H1 (cell line): ENCODE measurements around the gene KCNJ3. TPM values are rescaled to one million over a fixed set of nuclear protein-coding genes. Genes with fewer than 3 reads are reported as not detected.

Experiments
- CTCF ChIA-PET: fragments of 300-600 bp; sonication (Branson Sonifier 250); formaldehyde crosslinking; loops from one replicate; lab custom pipeline; 2021; ENCODE audit not compliant: partially characterized antibody; lab: Charles Lee
- POLR2A ChIA-PET: fragments of 300-600 bp; sonication (Branson Sonifier 250); formaldehyde crosslinking; loops from one replicate; lab custom pipeline; 2021; ENCODE audit warnings: inconsistent platforms; ENCODE audit not compliant: partially characterized antibody; lab: Charles Lee
- DNase-seq, 2 experiments: peaks; one replicate each; pipeline versions ENCODE4 v3.0.0 to v3.0.0-alpha.2; 2010 to 2022; ENCODE audit warnings: low spot score in 2 of 2, low read depth in 1 of 2, mixed read lengths in 1 of 2
- FAIRE-seq: peaks from 2 replicates; lab custom pipeline; 2011; peaks lifted over from hg19 to GRCh38; lab: Jason Lieb, UNC
- H2AFZ ChIP-seq: 2 replicates; pipeline ENCODE4 v1.8.1; 2012; ENCODE audit warnings: low read length, inconsistent platforms
- H2AK5ac ChIP-seq: 2 replicates; pipeline ENCODE4 v1.6.1; 2013; ENCODE audit warnings: low read depth, low read length
- H2BK120ac ChIP-seq: replicated peaks from 2 replicates; pipeline ENCODE3; 2013; ENCODE audit warnings: low read depth, low read length, inconsistent platforms
- H2BK12ac ChIP-seq: 2 replicates; pipeline ENCODE4 v1.6.1; 2013; ENCODE audit warnings: low read depth, low read length
- H2BK15ac ChIP-seq: 2 replicates; pipeline ENCODE4 v1.6.1; 2013; ENCODE audit warnings: low read length
- H2BK20ac ChIP-seq: 2 replicates; pipeline ENCODE4 v1.6.1; 2013; ENCODE audit warnings: low read length
- H2BK5ac ChIP-seq: 2 replicates; pipeline ENCODE4 v1.6.1; 2013; ENCODE audit warnings: low read depth, low read length
- H3K14ac ChIP-seq: 2 replicates; pipeline ENCODE4 v1.6.1; 2013; ENCODE audit warnings: inconsistent platforms; ENCODE audit not compliant: insufficient read length
- H3K18ac ChIP-seq: 2 replicates; pipeline ENCODE4 v1.6.1; 2013; ENCODE audit warnings: low read length; ENCODE audit errors: extremely low read depth
- H3K23ac ChIP-seq: 2 replicates; pipeline ENCODE4 v1.6.1; 2013; ENCODE audit warnings: inconsistent platforms; ENCODE audit not compliant: insufficient read length
- H3K23me2 ChIP-seq: 2 replicates; pipeline ENCODE4 v1.6.1; 2013; ENCODE audit warnings: low read depth, low read length
- H3K27ac ChIP-seq: 2 replicates; pipeline ENCODE4 v1.6.1; 2011; ENCODE audit warnings: low read depth, low read length, inconsistent platforms
- H3K27me3 ChIP-seq, 4 experiments: replicated peaks in 1 of 4; 1 replicate in 1 of 4; 2 replicates in 3 of 4; pipeline versions ENCODE4 v1.6.1 to v1.8.1; 2011 to 2013; ENCODE audit warnings: low read length in 3 of 4, mild to moderate bottlenecking in 3 of 4, inconsistent platforms in 2 of 4, mixed read lengths in 2 of 4, moderate library complexity in 1 of 4; ENCODE audit not compliant: control insufficient read depth in 3 of 4, insufficient read depth in 3 of 4; ENCODE audit errors: extremely low read depth in 1 of 4
- H3K36me3 ChIP-seq, 4 experiments: 2 replicates each; pipeline versions ENCODE4 v1.6.1 to v1.8.1; 2011 to 2013; ENCODE audit warnings: mild to moderate bottlenecking in 4 of 4, low read length in 3 of 4, moderate library complexity in 2 of 4, control low read depth in 1 of 4, inconsistent platforms in 1 of 4; ENCODE audit not compliant: insufficient read depth in 4 of 4, control insufficient read depth in 2 of 4
- H3K4ac ChIP-seq: replicated peaks from 2 replicates; pipeline ENCODE3; 2013; ENCODE audit warnings: low read length, low read depth, mixed read lengths, inconsistent platforms; ENCODE audit not compliant: insufficient read length
- H3K4me1 ChIP-seq, 4 experiments: replicated peaks in 1 of 4; 1 replicate in 1 of 4; 2 replicates in 3 of 4; pipeline versions ENCODE4 v1.6.1 to v1.8.1; 2011 to 2013; ENCODE audit warnings: low read length in 3 of 4, inconsistent platforms in 2 of 4, mixed read lengths in 1 of 4; ENCODE audit not compliant: insufficient read depth in 4 of 4, control insufficient read depth in 3 of 4
- H3K4me2 ChIP-seq, 2 experiments: 2 replicates each; pipeline versions ENCODE4 v1.6.1 to v1.8.1; 2011 to 2013; ENCODE audit warnings: low read depth in 2 of 2, low read length in 2 of 2, control low read depth in 1 of 2, inconsistent platforms in 1 of 2, mild to moderate bottlenecking in 1 of 2; ENCODE audit not compliant: insufficient read depth in 1 of 2
- H3K4me3 ChIP-seq, 4 experiments: fragments of 200-600, 300-600 bp in 1 of 4; sonication (generic), shearing (Covaris generic), sonication (Bioruptor Twin) in 1 of 4; 2 replicates each; pipeline versions ENCODE4 v1.5.1 to v1.8.1; 2011 to 2016; ENCODE audit warnings: low read length in 4 of 4, low read depth in 3 of 4, control low read depth in 2 of 4, inconsistent platforms in 2 of 4, mild to moderate bottlenecking in 2 of 4, mixed read lengths in 1 of 4, moderate library complexity in 1 of 4; ENCODE audit not compliant: insufficient read depth in 2 of 4; ENCODE audit errors: extremely low read depth in 1 of 4
- H3K56ac ChIP-seq: replicated peaks from 2 replicates; pipeline ENCODE3; 2013; ENCODE audit warnings: low read depth, mild to moderate bottlenecking, mixed read lengths, low read length, inconsistent platforms; ENCODE audit not compliant: insufficient read length
- H3K79me1 ChIP-seq: 2 replicates; pipeline ENCODE4 v1.6.1; 2013; ENCODE audit warnings: low read depth, low read length, control low read depth
- H3K79me2 ChIP-seq, 2 experiments: 2 replicates each; pipeline versions ENCODE4 v1.6.1 to v1.8.1; 2012 to 2013; ENCODE audit warnings: low read length in 2 of 2, mild to moderate bottlenecking in 2 of 2, inconsistent platforms in 1 of 2; ENCODE audit not compliant: insufficient read depth in 2 of 2, control insufficient read depth in 1 of 2
- H3K9ac ChIP-seq, 4 experiments: replicated peaks in 1 of 4; 1 replicate in 1 of 4; 2 replicates in 3 of 4; pipeline versions ENCODE4 v1.6.1 to v1.8.1; 2011 to 2013; ENCODE audit warnings: low read depth in 3 of 4, low read length in 3 of 4, control low read depth in 2 of 4, mild to moderate bottlenecking in 2 of 4, moderate library complexity in 2 of 4, inconsistent platforms in 1 of 4; ENCODE audit errors: extremely low read depth in 1 of 4
- H3K9me3 ChIP-seq, 2 experiments: 2 replicates each; pipeline versions ENCODE4 v1.6.1 to v1.8.1; 2012 to 2013; ENCODE audit warnings: mild to moderate bottlenecking in 2 of 2, moderate library complexity in 2 of 2, control low read depth in 1 of 2, inconsistent platforms in 1 of 2, low read depth in 1 of 2, low read length in 1 of 2, mixed read lengths in 1 of 2; ENCODE audit not compliant: insufficient read depth in 2 of 2
- H4K20me1 ChIP-seq, 2 experiments: replicated peaks in 1 of 2; 2 replicates each; pipeline versions ENCODE3 to v1.8.1; 2011 to 2013; ENCODE audit warnings: inconsistent platforms in 2 of 2, low read length in 2 of 2, mild to moderate bottlenecking in 1 of 2; ENCODE audit not compliant: insufficient read depth in 2 of 2, control insufficient read depth in 1 of 2
- H4K5ac ChIP-seq: 2 replicates; pipeline ENCODE4 v1.6.1; 2013; ENCODE audit warnings: low read length, low read depth, mixed read lengths, inconsistent platforms; ENCODE audit not compliant: insufficient read length
- H4K8ac ChIP-seq: 2 replicates; pipeline ENCODE4 v1.8.0; 2013; ENCODE audit warnings: mild to moderate bottlenecking, moderate library complexity, low read length, inconsistent platforms; ENCODE audit not compliant: insufficient read depth; ENCODE audit errors: extremely low read depth
- H4K91ac ChIP-seq: replicated peaks from 2 replicates; pipeline ENCODE3; 2013; ENCODE audit warnings: low read length, mixed read lengths, inconsistent platforms; ENCODE audit not compliant: insufficient read length
- BRCA1 ChIP-seq: IDR thresholded peaks from 2 replicates; pipeline ENCODE4 v1.6.1; 2012; ENCODE audit warnings: low read depth, low read length, improper control_type of control experiment
- CBX8 ChIP-seq: fragments of 300-800, 300-1000 bp; sonication (generic); IDR thresholded peaks from 2 replicates; pipeline ENCODE4 v1.7.1; 2016; ENCODE audit warnings: low read depth, low read length, borderline replicate concordance
- CHD2 ChIP-seq: IDR thresholded peaks from 2 replicates; pipeline ENCODE4 v1.6.1; 2012; ENCODE audit warnings: low read length, improper control_type of control experiment
- CREB1 ChIP-seq: IDR thresholded peaks from 2 replicates; pipeline ENCODE4 v1.6.1; 2012; ENCODE audit warnings: inconsistent platforms
- CTCF ChIP-seq, 3 experiments: IDR thresholded peaks; 1 replicate in 2 of 3; 2 replicates in 1 of 3; pipeline versions ENCODE4 v1.5.1 to v1.6.1; 2011; ENCODE audit warnings: low read length in 3 of 3, mild to moderate bottlenecking in 3 of 3, inconsistent platforms in 2 of 3, low read depth in 1 of 3, moderate library complexity in 1 of 3; ENCODE audit not compliant: insufficient read depth in 1 of 3; ENCODE audit errors: control extremely low read depth in 1 of 3
- EGR1 ChIP-seq: IDR thresholded peaks from 2 replicates; pipeline ENCODE4 v1.6.1; 2011; ENCODE audit warnings: low read depth, low read length, borderline replicate concordance
- KDM4A ChIP-seq: IDR thresholded peaks from one replicate; pipeline ENCODE4 v1.7.1; 2012; ENCODE audit warnings: low read depth, mild to moderate bottlenecking, moderate library complexity, low read length, inconsistent platforms; ENCODE audit not compliant: severe bottlenecking
- KDM5A ChIP-seq: fragments of 200-600 bp; IDR thresholded peaks from 2 replicates; pipeline ENCODE4 v1.7.1; 2012; ENCODE audit warnings: mild to moderate bottlenecking, low read length, inconsistent platforms, mixed read lengths
- RNF2 ChIP-seq: fragments of 200-900, 300-1000 bp; sonication (generic); IDR thresholded peaks from 2 replicates; pipeline ENCODE4 v1.7.1; 2016; ENCODE audit warnings: borderline replicate concordance, low read depth, mild to moderate bottlenecking, antibody characterized with exemption, low read length; ENCODE audit not compliant: poor library complexity, severe bottlenecking; ENCODE audit errors: missing control alignments
- SAP30 ChIP-seq: fragments of 300-600 bp; sonication (generic); IDR thresholded peaks from 2 replicates; pipeline ENCODE4 v1.7.1; 2012; ENCODE audit warnings: low read length, moderate library complexity, mild to moderate bottlenecking, inconsistent platforms; ENCODE audit not compliant: insufficient read depth, insufficient replicate concordance
- TAF1 ChIP-seq: IDR thresholded peaks from 2 replicates; pipeline ENCODE4 v1.6.1; 2011; ENCODE audit warnings: mild to moderate bottlenecking, low read depth, low read length
- TBP ChIP-seq: IDR thresholded peaks from 2 replicates; pipeline ENCODE4 v1.6.1; 2011; ENCODE audit warnings: low read depth, low read length, improper control_type of control experiment
- YY1 ChIP-seq: IDR thresholded peaks from 2 replicates; pipeline ENCODE4 v1.6.1; 2011; ENCODE audit warnings: low read depth, mild to moderate bottlenecking, low read length
- WGBS, 2 experiments: shearing (Covaris generic) in 1 of 2; methylation state at CpG; one replicate each; pipeline versions ENCODE4 v1.1.6 to v1.1.7; 2013 to 2015; ENCODE audit warnings: low lambda C conversion rate in 2 of 2, mixed read lengths in 2 of 2, inconsistent platforms in 1 of 2, low coverage in 1 of 2, missing lambda C conversion rate in 1 of 2; ENCODE audit not compliant: insufficient replicate concordance in 2 of 2, insufficient coverage in 1 of 2, insufficient read length in 1 of 2; ENCODE audit errors: extremely low coverage in 1 of 2, missing lambda C conversion rate in 1 of 2; 5-methylcytosine and 5-hydroxymethylcytosine counted together
- polyA plus RNA-seq, 7 experiments: library from polyadenylated mRNA; depleted of rRNA in 3 of 7; stranded (reverse) in 5 of 7; unstranded in 2 of 7; fragments of >200 nt in 5 of 7; fragments of 200-250 nt in 2 of 7; gene quantifications; 1 replicate in 5 of 7; 2 replicates in 1 of 7; 4 replicates in 1 of 7; pipeline versions ENCODE4 v1.2.1 to v1.2.3, GENCODE V29; 2011 to 2013; ENCODE audit warnings: missing spikeins in 2 of 7, mixed read lengths in 2 of 7
- total RNA-seq: library from RNA; stranded (reverse); fragmentation: NEBNext Ultra II Directional; extraction: Animal tissue kit (Norgen Biotek cat#: 25700); gene quantifications from 2 replicates; pipeline ENCODE4 v1.2.1, GENCODE V29; 2021

The KCNJ3 gene
- total and polyA plus RNA-seq, 2 of the 8 experiments (the other 6 are each of a cell fraction or from before 2014, with no cell fraction given): 0.11 to 0.50 TPM

- H2AFZ ChIP-seq: no peak overlapping the region
- H4K20me1 ChIP-seq: no peaks in the 10 kb centered on the region
- H3K4me3 ChIP-seq: no peak overlapping the region
- no peak overlapping the region for H3K14ac ChIP-seq
- H3K9ac ChIP-seq: no peak overlapping the region
- no peak overlapping the region for H2BK5ac ChIP-seq
- H2AK5ac ChIP-seq: no peak overlapping the region
- H4K8ac ChIP-seq: no peak overlapping the region
- DNase-seq: no peak
- H3K79me1 ChIP-seq: no peaks in the 10 kb centered on the region
- no peak overlapping the region for H3K18ac ChIP-seq
- no peaks in the 10 kb centered on the region for H3K9me3 ChIP-seq
- H4K91ac ChIP-seq: no peak overlapping the region
- H2BK15ac ChIP-seq: no peak overlapping the region
- CTCF ChIA-PET: no interaction called here
- H2BK20ac ChIP-seq: no peak overlapping the region
- H2BK12ac ChIP-seq: no peak overlapping the region
- no peak overlapping the region for H3K4ac ChIP-seq
- 87% methylated on average over 6 of the region's 7 CpGs; no CpG with 5 or more reads in 1 of the 2 experiments for whole genome bisulfite sequencing, 2 experiments
- no peak overlapping the region for H3K56ac ChIP-seq
- no peaks in the 10 kb centered on the region for H3K36me3 ChIP-seq
- H3K23ac ChIP-seq: no peak overlapping the region
- POLR2A ChIA-PET: no interaction called here
- no peak overlapping the region for H3K27ac ChIP-seq
- H3K4me1 ChIP-seq: no peaks in the 10 kb centered on the region
- H3K23me2 ChIP-seq: no peaks in the 10 kb centered on the region
- H4K5ac ChIP-seq: no peak overlapping the region
- no peaks in the 10 kb centered on the region for H3K27me3 ChIP-seq
- no peak overlapping the region for H2BK120ac ChIP-seq
- FAIRE-seq: no peak
- H3K4me2 ChIP-seq: no peak overlapping the region
- no peaks in the 10 kb centered on the region for H3K79me2 ChIP-seq
- no peak for TF ChIP-seq CREB1
- TF ChIP-seq RNF2: no peak
- no peak for TF ChIP-seq CTCF (IDR thresholded peaks at IDR 0.05; ENCODE audit: control extremely low read depth in 1 of 3, insufficient read depth in 1 of 3, low read depth in 1 of 3, low read length in 3 of 3)
- TF ChIP-seq EGR1: no peak
- TF ChIP-seq KDM4A: no peak
- TF ChIP-seq KDM5A: no peak
- no peak for TF ChIP-seq TBP
- no peak for TF ChIP-seq SAP30
- no peak for TF ChIP-seq BRCA1
- no peak for TF ChIP-seq YY1
- no peak for TF ChIP-seq TAF1
- TF ChIP-seq CBX8: no peak
- no peak for TF ChIP-seq CHD2
These were observed 146.0 kb downstream of the KCNJ3 start for GRCh38 chr2:154844513-154844912.
